Progenitor cell of endocrine pancreas (in vitro differentiated cells): ENCODE results near the gene SARM1. TPM values are rescaled to one million over a fixed set of nuclear protein-coding genes. Genes with fewer than 3 reads are reported as not detected.
"Not testable (repeated sequence)": the region's sequence is repeated elsewhere in the genome, so short reads cannot be mapped to it uniquely, and the experiment has no call there.

Experiments used
- DNase-seq: peaks from one replicate; pipeline ENCODE4 v3.0.0; 2021; ENCODE audit warnings: low spot score; ENCODE audit not compliant: unreplicated experiment
- H3K27ac Mint-ChIP-seq: 2 replicates; pipeline ENCODE4 v1.8.0; 2021; ENCODE audit warnings: mild to moderate bottlenecking, moderate library complexity, mixed read lengths
- H3K27me3 Mint-ChIP-seq: 2 replicates; pipeline ENCODE4 v1.8.0; 2021; ENCODE audit warnings: mixed read lengths
- H3K36me3 Mint-ChIP-seq: 2 replicates; pipeline ENCODE4 v1.8.0; 2022; ENCODE audit warnings: mixed read lengths; ENCODE audit not compliant: insufficient read depth
- H3K4me1 Mint-ChIP-seq: 2 replicates; pipeline ENCODE4 v1.8.0; 2021; ENCODE audit warnings: low read depth, mixed read lengths
- H3K4me3 Mint-ChIP-seq: 2 replicates; pipeline ENCODE4 v1.8.0; 2021; ENCODE audit warnings: low read depth, mild to moderate bottlenecking, moderate library complexity, mixed read lengths
- H3K9me3 Mint-ChIP-seq: 2 replicates; pipeline ENCODE4 v1.8.0; 2021; ENCODE audit warnings: low read depth, mixed read lengths
- CTCF ChIP-seq: fragments of 200-600 bp; sonication (generic); IDR thresholded peaks from one replicate; pipeline ENCODE4 v1.5.0; 2021; ENCODE audit warnings: antibody characterized with exemption, mild to moderate bottlenecking; ENCODE audit not compliant: unreplicated experiment
- total RNA-seq: library from RNA; stranded (reverse); gene quantifications from 2 replicates; pipeline ENCODE4 v1.2.1, GENCODE V29; 2021

The SARM1 gene
- total RNA-seq, 1 donor from 2014 or later, result 20.0 TPM

GRCh38 chr17:28425206-28425605, 53.7 kb downstream of the SARM1 start:
- H3K27ac Mint-ChIP-seq, result no peak overlapping the region

GRCh38 chr17:28426081-28426519, 54.6 kb downstream of the SARM1 start:
- H3K27me3 Mint-ChIP-seq, result no peaks in the 10 kb centered on the region
- TF ChIP-seq CTCF, result peak; percentile 53
- no peaks in the 10 kb centered on the region for H3K4me1 Mint-ChIP-seq
- no peak overlapping the region for H3K27ac Mint-ChIP-seq
- no peak overlapping the region for H3K4me3 Mint-ChIP-seq
- no peak for DNase-seq
- no peaks in the 10 kb centered on the region for H3K36me3 Mint-ChIP-seq
- H3K9me3 Mint-ChIP-seq, result no peaks in the 10 kb centered on the region

More at GRCh38 chr17:28425206-28425605, 53.7 kb downstream of the SARM1 start:
- H3K4me1 Mint-ChIP-seq, result no peaks in the 10 kb centered on the region
- no peak for DNase-seq
- H3K4me3 Mint-ChIP-seq, result no peak overlapping the region
- H3K27me3 Mint-ChIP-seq, result no peaks in the 10 kb centered on the region
- TF ChIP-seq CTCF, result no peak
- no peaks in the 10 kb centered on the region for H3K36me3 Mint-ChIP-seq
- no peaks in the 10 kb centered on the region for H3K9me3 Mint-ChIP-seq

GRCh38 chr17:28427371-28427770, 55.9 kb downstream of the SARM1 start:
- Mint-ChIP-seq H3K9me3 (no peaks in the 10 kb centered on the region), H3K27me3 (no peaks in the 10 kb centered on the region)
- DNase-seq, result no peak

GRCh38 chr17:28427982-28428381, 56.5 kb downstream of the SARM1 start:
- H3K27me3 Mint-ChIP-seq, H3K4me1 Mint-ChIP-seq, H3K36me3 Mint-ChIP-seq: not testable (repeated sequence)

More at GRCh38 chr17:28427371-28427770, 55.9 kb downstream of the SARM1 start:
- H3K4me1 Mint-ChIP-seq, result no peaks in the 10 kb centered on the region
- TF ChIP-seq CTCF, result no peak
- H3K36me3 Mint-ChIP-seq, result no peaks in the 10 kb centered on the region
- H3K27ac Mint-ChIP-seq, result no peak overlapping the region
- no peak overlapping the region for H3K4me3 Mint-ChIP-seq

GRCh38 chr17:28433721-28434120, 62.2 kb downstream of the SARM1 start:
- Mint-ChIP-seq H3K9me3 (no peaks in the 10 kb centered on the region), H3K4me1 (no peaks in the 10 kb centered on the region), H3K27ac (no peak overlapping the region), H3K4me3 (no peak overlapping the region), H3K27me3 (no peaks in the 10 kb centered on the region), H3K36me3 (no peaks in the 10 kb centered on the region)
- no peak for DNase-seq
- TF ChIP-seq CTCF, result no peak

More at GRCh38 chr17:28427982-28428381, 56.5 kb downstream of the SARM1 start:
- not testable (repeated sequence) for DNase-seq, H3K9me3 Mint-ChIP-seq, H3K4me3 Mint-ChIP-seq, H3K27ac Mint-ChIP-seq

- not testable (repeated sequence) for H3K36me3 Mint-ChIP-seq, H3K27ac Mint-ChIP-seq, H3K27me3 Mint-ChIP-seq, H3K4me3 Mint-ChIP-seq, H3K9me3 Mint-ChIP-seq, DNase-seq, H3K4me1 Mint-ChIP-seq
Observed at GRCh38 chr17:28434326-28434725, 62.8 kb downstream of the SARM1 start.
